ENCODE data around the gene ADK.
"Not testable (repeated sequence)": the region's sequence is repeated elsewhere in the genome, so short reads cannot be mapped to it uniquely, and the experiment has no call there.

Gene ADK

DNA sequence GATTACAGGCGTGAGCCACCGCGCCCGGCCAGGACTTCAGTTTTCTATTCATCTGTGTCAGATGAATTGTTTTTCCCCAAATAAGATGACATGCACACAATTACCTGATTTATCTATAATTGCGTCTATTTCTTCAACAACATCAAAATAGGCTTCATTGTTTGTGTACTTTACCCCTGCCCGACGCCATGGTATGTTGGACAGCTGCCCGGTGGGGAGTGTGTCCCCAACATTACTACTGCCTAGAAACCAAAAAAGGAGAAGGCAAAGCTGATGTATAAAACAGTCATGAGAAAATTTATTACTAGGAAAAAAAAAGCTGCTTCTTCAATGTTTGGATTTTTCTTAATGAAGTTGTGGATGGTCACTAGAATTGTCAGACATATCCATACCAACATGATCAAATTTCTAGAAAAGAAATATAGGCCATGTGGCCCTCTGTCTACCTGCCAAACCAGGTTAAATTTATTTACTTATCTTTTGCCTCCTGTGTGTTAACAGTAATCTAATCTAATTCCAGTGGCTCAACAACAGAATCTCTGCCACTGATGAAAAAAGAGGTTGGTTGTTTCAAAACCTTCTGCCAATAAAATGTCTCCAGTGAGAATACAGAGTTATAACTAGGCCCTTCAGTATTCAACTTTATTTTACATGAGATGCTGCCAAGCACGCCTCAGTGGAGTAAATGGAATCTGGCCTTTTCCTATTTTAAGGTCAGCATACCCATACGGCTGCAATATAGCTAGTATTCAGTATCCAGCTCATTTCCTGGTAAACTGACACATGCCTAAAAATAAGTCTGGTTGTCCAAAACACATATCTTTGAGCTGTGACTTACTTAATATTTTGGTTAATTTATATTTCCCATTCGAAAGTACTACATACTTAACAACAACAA, 16.8 kb upstream of the ADK start:
- H3K4me1 ChIP-seq (ENCODE audit: control insufficient read depth in 1 of 2, insufficient read depth in 1 of 2, low read depth in 1 of 2, low read length in 1 of 2) = peaks cover 0 to 6% of the 10 kb centered on the region in 2 experiments
- H3K4me3 ChIP-seq (ENCODE audit: low read depth in 1 of 2, low read length in 1 of 2) = no peak overlapping the region
- H3K36me3 ChIP-seq = peaks cover 86% of the 10 kb centered on the region
- TF ChIP-seq, protein P1, sequence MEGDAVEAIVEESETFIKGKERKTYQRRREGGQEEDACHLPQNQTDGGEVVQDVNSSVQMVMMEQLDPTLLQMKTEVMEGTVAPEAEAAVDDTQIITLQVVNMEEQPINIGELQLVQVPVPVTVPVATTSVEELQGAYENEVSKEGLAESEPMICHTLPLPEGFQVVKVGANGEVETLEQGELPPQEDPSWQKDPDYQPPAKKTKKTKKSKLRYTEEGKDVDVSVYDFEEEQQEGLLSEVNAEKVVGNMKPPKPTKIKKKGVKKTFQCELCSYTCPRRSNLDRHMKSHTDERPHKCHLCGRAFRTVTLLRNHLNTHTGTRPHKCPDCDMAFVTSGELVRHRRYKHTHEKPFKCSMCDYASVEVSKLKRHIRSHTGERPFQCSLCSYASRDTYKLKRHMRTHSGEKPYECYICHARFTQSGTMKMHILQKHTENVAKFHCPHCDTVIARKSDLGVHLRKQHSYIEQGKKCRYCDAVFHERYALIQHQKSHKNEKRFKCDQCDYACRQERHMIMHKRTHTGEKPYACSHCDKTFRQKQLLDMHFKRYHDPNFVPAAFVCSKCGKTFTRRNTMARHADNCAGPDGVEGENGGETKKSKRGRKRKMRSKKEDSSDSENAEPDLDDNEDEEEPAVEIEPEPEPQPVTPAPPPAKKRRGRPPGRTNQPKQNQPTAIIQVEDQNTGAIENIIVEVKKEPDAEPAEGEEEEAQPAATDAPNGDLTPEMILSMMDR (IDR thresholded peaks at IDR 0.05) = no peak
- no peak overlapping the region for H3K27ac ChIP-seq
- no peaks in the 10 kb centered on the region for H3K9me3 ChIP-seq
- no peaks in the 10 kb centered on the region for H3K27me3 ChIP-seq

DNA sequence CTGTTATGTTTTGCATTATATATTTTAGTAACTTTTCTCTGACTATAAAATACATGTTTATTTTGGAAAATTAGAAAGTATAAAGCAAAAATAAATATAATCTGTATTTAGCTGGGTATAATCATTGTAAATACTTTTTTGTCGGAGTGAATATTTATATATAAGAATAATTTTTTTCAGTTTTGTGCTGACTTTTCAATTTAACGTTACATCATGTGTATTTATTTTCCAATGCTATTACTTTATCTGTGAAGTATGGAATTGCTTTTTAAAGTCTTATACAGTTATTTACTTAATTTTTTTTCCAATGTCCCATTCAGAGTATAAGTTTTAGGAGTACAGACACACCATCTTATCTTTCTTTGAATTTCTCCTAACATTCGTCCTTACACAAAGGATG, 15.6 kb upstream of the ADK start:
- Histone ChIP-seq H3K36me3 (peaks cover 74% of the 10 kb centered on the region), H3K4me3 (ENCODE audit: low read depth in 1 of 2, low read length in 1 of 2) (no peak overlapping the region), H3K27ac (no peak overlapping the region), H3K9me3 (no peaks in the 10 kb centered on the region), H3K4me1 (ENCODE audit: control insufficient read depth in 1 of 2, insufficient read depth in 1 of 2, low read depth in 1 of 2, low read length in 1 of 2) (peaks cover 0 to 6% of the 10 kb centered on the region in 2 experiments), H3K27me3 (no peaks in the 10 kb centered on the region)
- TF ChIP-seq, protein P1 (IDR thresholded peaks at IDR 0.05) = no peak

DNA sequence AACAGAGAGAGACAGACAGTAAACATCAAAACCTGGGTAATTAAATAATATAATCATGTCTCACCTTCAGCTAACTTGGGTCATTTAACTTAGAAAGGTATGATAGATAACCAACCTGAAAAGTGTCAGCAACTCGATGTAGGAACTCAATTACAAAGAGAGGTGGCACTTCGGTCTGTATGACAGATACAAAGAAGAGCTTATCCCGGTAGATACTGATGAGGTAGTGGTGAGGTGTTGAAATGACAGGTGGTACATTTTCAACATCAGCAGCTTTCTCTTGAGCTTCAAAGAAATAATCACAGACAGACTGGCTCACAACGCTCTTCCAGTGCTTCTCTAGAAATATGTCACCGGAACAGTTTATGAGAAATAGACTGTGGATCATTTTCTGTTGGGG, 13.0 kb upstream of the ADK start:
- Histone ChIP-seq H3K4me3 (ENCODE audit: low read depth in 1 of 2, low read length in 1 of 2) (no peak overlapping the region), H3K36me3 (peaks cover 51% of the 10 kb centered on the region), H3K27ac (peak overlapping the region; percentile 40), H3K27me3 (no peaks in the 10 kb centered on the region), H3K4me1 (ENCODE audit: control insufficient read depth in 1 of 2, insufficient read depth in 1 of 2, low read depth in 1 of 2, low read length in 1 of 2) (peaks cover 0 to 6% of the 10 kb centered on the region in 2 experiments), H3K9me3 (no peaks in the 10 kb centered on the region)
- TF ChIP-seq, protein P1 (IDR thresholded peaks at IDR 0.05) = no peak

DNA sequence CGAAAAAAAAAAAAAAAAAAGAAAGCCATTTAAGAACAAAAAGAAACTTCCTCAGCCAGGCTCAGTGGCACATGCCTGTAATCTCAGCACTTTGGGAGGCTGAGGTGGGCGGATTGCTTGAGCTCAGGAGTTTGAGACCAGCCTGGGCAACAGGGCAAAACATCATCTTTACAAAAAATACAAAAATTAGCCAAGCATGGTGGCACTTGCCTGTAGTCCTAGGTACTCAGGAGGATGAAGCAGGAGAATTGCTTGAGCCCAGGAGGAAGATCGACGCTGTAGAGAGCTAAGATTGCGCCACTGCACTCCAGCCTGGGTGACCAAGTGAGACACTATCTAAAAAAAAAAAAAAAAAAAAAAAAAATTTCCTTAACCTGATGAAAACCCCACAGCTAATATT, 12.4 kb upstream of the ADK start:
- H3K9me3 ChIP-seq; H3K4me1 ChIP-seq (ENCODE audit: control insufficient read depth in 1 of 2, insufficient read depth in 1 of 2, low read depth in 1 of 2, low read length in 1 of 2); H3K4me3 ChIP-seq (ENCODE audit: low read depth in 1 of 2, low read length in 1 of 2); H3K27me3 ChIP-seq: not testable (repeated sequence)
- H3K27ac ChIP-seq = peak overlapping the region; percentile 40
- peaks cover 46% of the 10 kb centered on the region for H3K36me3 ChIP-seq

DNA sequence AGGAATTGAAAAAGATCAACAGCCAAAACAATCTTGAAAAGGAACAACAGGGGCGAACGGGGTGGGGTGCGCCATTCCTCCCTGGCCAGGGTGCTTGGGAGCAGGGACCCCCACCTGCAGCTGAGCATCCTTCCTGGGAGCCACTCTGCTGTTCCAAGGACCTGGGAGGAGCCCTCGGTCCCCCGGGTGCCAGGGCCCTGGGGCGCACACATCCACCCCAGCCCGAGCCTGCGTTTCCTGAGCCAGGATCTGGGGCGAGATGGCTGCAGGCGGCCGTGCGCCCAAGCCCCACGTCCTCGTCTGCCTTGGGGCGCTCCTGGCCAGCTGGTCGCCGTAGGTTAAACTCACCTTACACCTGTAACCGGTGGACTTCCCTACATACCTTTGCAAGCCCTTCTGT, 11.0 kb upstream of the ADK start:
- Histone ChIP-seq H3K27me3 (no peaks in the 10 kb centered on the region), H3K27ac (no peak overlapping the region), H3K4me3 (ENCODE audit: low read depth in 1 of 2, low read length in 1 of 2) (no peak overlapping the region), H3K36me3 (peaks cover 36% of the 10 kb centered on the region), H3K4me1 (ENCODE audit: control insufficient read depth in 1 of 2, insufficient read depth in 1 of 2, low read depth in 1 of 2, low read length in 1 of 2) (peaks cover 0 to 6% of the 10 kb centered on the region in 2 experiments), H3K9me3 (no peaks in the 10 kb centered on the region)
- TF ChIP-seq, protein P1 (IDR thresholded peaks at IDR 0.05) = no peak

DNA sequence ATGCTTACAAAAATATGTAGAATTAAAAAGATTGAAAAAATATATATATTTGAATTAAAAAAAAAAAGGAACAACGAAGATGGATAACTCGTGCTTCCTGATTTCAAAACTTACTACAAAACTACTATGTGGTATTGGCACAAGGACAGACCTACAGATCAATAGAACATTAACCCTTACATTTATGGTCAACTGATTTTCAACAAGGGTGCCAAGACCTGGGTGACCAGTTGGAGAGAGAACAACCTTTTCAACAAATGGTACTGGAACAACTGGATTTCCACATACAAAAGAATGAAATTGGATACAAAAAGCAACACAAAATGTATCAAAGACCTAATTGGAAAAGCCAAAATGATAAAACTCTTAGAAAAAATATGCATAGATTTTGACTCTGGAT, 10.5 kb upstream of the ADK start:
- Histone ChIP-seq H3K9me3 (no peaks in the 10 kb centered on the region), H3K36me3 (peaks cover 33% of the 10 kb centered on the region), H3K27ac (no peak overlapping the region), H3K4me1 (ENCODE audit: control insufficient read depth in 1 of 2, insufficient read depth in 1 of 2, low read depth in 1 of 2, low read length in 1 of 2) (peaks cover 0 to 6% of the 10 kb centered on the region in 2 experiments), H3K4me3 (ENCODE audit: low read depth in 1 of 2, low read length in 1 of 2) (no peak overlapping the region), H3K27me3 (no peaks in the 10 kb centered on the region)
- TF ChIP-seq, protein P1 (IDR thresholded peaks at IDR 0.05) = no peak

Data from neutrophil (primary cell).